HepG2 (cell line): ENCODE results near the gene PARVA. TPM values are rescaled to one million over a fixed set of nuclear protein-coding genes. Genes with fewer than 3 reads are reported as not detected.

ENCODE experiments used
- ATAC-seq: fragments of 200-7000 bp; cut with Tn5 transposase; 3 replicates; pipeline ENCODE4 v1.9.1; 2020; ENCODE audit warnings: mild to moderate bottlenecking, moderate library complexity
- BruUV-seq: library from RNA; stranded (reverse); fragments of 400-500 nt; replicated peaks from 2 replicates; lab custom pipeline; 2021; lab: Mats Ljungman, UMichigan
- CTCF ChIA-PET: fragments of 300-600 bp; formaldehyde crosslinking; extraction: SDS; loops from one replicate; lab custom pipeline; 2021; ENCODE audit warnings: low total read pairs, inconsistent platforms, low intra/inter-chr PET ratio; lab: Yijun Ruan, JAX
- POLR2A ChIA-PET: fragments of 350-600 bp; sonication (Branson Sonifier 250); formaldehyde crosslinking; loops from one replicate; lab custom pipeline; 2020; ENCODE audit warnings: antibody characterized with exemption, inconsistent platforms; lab: Yijun Ruan, JAX
- DNase-seq: peaks from one replicate; pipeline ENCODE4 v3.0.0-alpha.2; 2015; ENCODE audit warnings: low spot score
- FAIRE-seq: peaks from 3 replicates; lab custom pipeline; 2011; peaks lifted over from hg19 to GRCh38; lab: Jason Lieb, UNC
- H2AFZ ChIP-seq: one replicate; pipeline ENCODE4 v1.6.1; 2011; ENCODE audit warnings: low read length, inconsistent platforms
- H3K27ac ChIP-seq: fragments of 300-600 bp; 3 replicates; pipeline ENCODE4 v1.8.0; 2011; ENCODE audit warnings: mixed run types, mild to moderate bottlenecking, mixed read lengths, low read length, inconsistent platforms; ENCODE audit not compliant: insufficient read depth; ENCODE audit errors: extremely low read length
- H3K27me3 ChIP-seq, 2 experiments: fragments of 200-600 bp in 1 of 2; 2 replicates in 1 of 2; 3 replicates in 1 of 2; pipeline versions ENCODE4 v1.6.0 to v1.8.0; 2011; ENCODE audit warnings: low read length in 2 of 2, mild to moderate bottlenecking in 2 of 2, moderate library complexity in 2 of 2, inconsistent platforms in 1 of 2; ENCODE audit not compliant: insufficient read depth in 2 of 2, control insufficient read depth in 1 of 2
- H3K36me3 ChIP-seq, 2 experiments: fragments of 200-600 bp in 1 of 2; replicated peaks in 1 of 2; 2 replicates in 1 of 2; 3 replicates in 1 of 2; pipeline versions ENCODE4 v1.5.1 to v1.8.0; 2011; ENCODE audit warnings: low read length in 2 of 2, inconsistent platforms in 1 of 2; ENCODE audit not compliant: insufficient read depth in 2 of 2, control insufficient read depth in 1 of 2
- H3K4me1 ChIP-seq: 2 replicates; pipeline ENCODE4 v1.5.1; 2012; ENCODE audit warnings: low read length, inconsistent platforms; ENCODE audit not compliant: insufficient read depth
- H3K4me2 ChIP-seq: 2 replicates; pipeline ENCODE4 v1.6.0; 2011; ENCODE audit warnings: low read depth, low read length, inconsistent platforms
- H3K4me3 ChIP-seq, 3 experiments: fragments of 200-600 bp in 1 of 3; sonication (generic), shearing (Covaris generic) in 1 of 3; replicated peaks in 1 of 3; 2 replicates each; pipeline ENCODE4 v1.5.1; 2011 to 2016; ENCODE audit warnings: low read length in 3 of 3, inconsistent platforms in 2 of 3, low read depth in 2 of 3, mild to moderate bottlenecking in 2 of 3, control low read depth in 1 of 3, mixed read lengths in 1 of 3; ENCODE audit not compliant: insufficient read depth in 1 of 3
- H3K79me2 ChIP-seq: one replicate; pipeline ENCODE4 v1.6.1; 2011; ENCODE audit warnings: low read length, inconsistent platforms; ENCODE audit not compliant: insufficient read depth
- H3K9ac ChIP-seq: 2 replicates; pipeline ENCODE4 v1.6.0; 2011; ENCODE audit warnings: mild to moderate bottlenecking, low read depth, low read length, inconsistent platforms; ENCODE audit not compliant: insufficient read depth
- H3K9me3 ChIP-seq: 2 replicates; pipeline ENCODE4 v1.5.1; 2012; ENCODE audit warnings: mild to moderate bottlenecking, low read length
- H4K20me1 ChIP-seq: 2 replicates; pipeline ENCODE4 v1.6.0; 2011; ENCODE audit warnings: inconsistent platforms, mild to moderate bottlenecking, low read length, moderate library complexity; ENCODE audit not compliant: insufficient read depth
- ATF1 ChIP-seq: IDR thresholded peaks from 2 replicates; pipeline ENCODE4 v1.6.1; 2016; ENCODE audit warnings: mild to moderate bottlenecking, control low read depth
- FOXP1 ChIP-seq, 2 experiments: fragments of 450-650 bp in 1 of 2; IDR thresholded peaks; 2 replicates each; pipeline ENCODE4 v1.6.1; 2017 to 2018; ENCODE audit warnings: antibody characterized with exemption in 1 of 2
- GZF1 ChIP-seq: sonication (generic); formaldehyde crosslinking; IDR thresholded peaks from 2 replicates; pipeline ENCODE4 v1.5.1; 2020; ENCODE audit warnings: mild to moderate bottlenecking, missing genetic modification reagents
- MAFF ChIP-seq: IDR thresholded peaks from 2 replicates; pipeline ENCODE4 v1.6.1; 2011; ENCODE audit warnings: low read depth, low read length, improper control_type of control experiment
- MAFK ChIP-seq, 2 experiments: IDR thresholded peaks in 1 of 2; conservative IDR thresholded peaks in 1 of 2; 2 replicates each; pipeline ENCODE4 v1.6.1; 2011; ENCODE audit warnings: improper control_type of control experiment in 2 of 2, low read length in 2 of 2
- RFX1 ChIP-seq: fragments of 450-650 bp; IDR thresholded peaks from 2 replicates; pipeline ENCODE4 v1.6.1; 2017
- ZC3H13 ChIP-seq: sonication (generic); formaldehyde crosslinking; IDR thresholded peaks from 2 replicates; pipeline ENCODE4 v1.8.1; 2023; ENCODE audit warnings: mild to moderate bottlenecking, missing genetic modification reagents, moderate library complexity
- ZNF251 ChIP-seq: sonication (generic); formaldehyde crosslinking; IDR thresholded peaks from 2 replicates; pipeline ENCODE4 v1.9.0; 2021; ENCODE audit warnings: mild to moderate bottlenecking, missing genetic modification reagents
- ZNF496 ChIP-seq: sonication (generic); formaldehyde crosslinking; IDR thresholded peaks from 2 replicates; pipeline ENCODE4 v1.8.1; 2023; ENCODE audit warnings: mild to moderate bottlenecking, moderate library complexity, missing genetic modification reagents; ENCODE audit not compliant: insufficient replicate concordance
- ZNF781 ChIP-seq: sonication (generic); formaldehyde crosslinking; IDR thresholded peaks from 2 replicates; pipeline ENCODE4 v1.5.1; 2020; ENCODE audit warnings: borderline replicate concordance, mild to moderate bottlenecking, missing genetic modification reagents; ENCODE audit errors: not compliant biosample characterization
- WGBS: methylation state at CpG from one replicate; pipeline ENCODE4 v1.1.6; 2017; ENCODE audit warnings: low lambda C conversion rate; 5-methylcytosine and 5-hydroxymethylcytosine counted together
- in situ Hi-C: cut with HindIII; loops from 2 replicates; pipeline ENCODE4 v1.10.0; 2017; ENCODE audit warnings: low pct_unique_long_range_greater_than_20kb; ENCODE audit not compliant: extremely low pct_ligation_motif_present
- intact Hi-C: fragments of 100-400 bp; cut with micrococcal nuclease; formaldehyde crosslinking; loops from one replicate; pipeline ENCODE4 v1.10.0; 2022; ENCODE audit not compliant: unreplicated experiment
- polyA plus RNA-seq, 8 experiments: library from polyadenylated mRNA; depleted of rRNA in 3 of 8; stranded (reverse) in 7 of 8; unstranded in 1 of 8; fragments of >200 nt; fragmentation: Illumina TruSeq in 4 of 8; extraction: Trizol in 4 of 8; gene quantifications; 2 replicates each; pipeline versions ENCODE4 v1.2.1 to v1.2.3, GENCODE V29; 2011 to 2016; ENCODE audit warnings: low read depth in 4 of 8, missing spikeins in 1 of 8, mixed read lengths in 1 of 8; ENCODE audit not compliant: insufficient read depth in 1 of 8
- total RNA-seq, 5 experiments: library from RNA; depleted of rRNA; stranded (reverse); fragments of >200 nt; fragmentation: Illumina TruSeq; extraction: Trizol; gene quantifications; 2 replicates each; pipeline ENCODE4 v1.2.3, GENCODE V29; 2016; ENCODE audit warnings: low read depth in 1 of 5

The PARVA gene
- total and polyA plus RNA-seq, 2 of the 13 experiments (the other 11 are each of a cell fraction or from before 2014, with no cell fraction given) = 5.9 to 9.1 TPM

- Histone ChIP-seq H3K27ac (no peak overlapping the region), H3K27me3 (no peaks in the 10 kb centered on the region; a peak in 1 of 5 replicates), H3K79me2 (no peaks in the 10 kb centered on the region), H3K4me1 (no peaks in the 10 kb centered on the region), H3K9me3 (no peaks in the 10 kb centered on the region), H3K9ac (no peak overlapping the region), H3K4me2 (no peak overlapping the region), H4K20me1 (no peaks in the 10 kb centered on the region), H3K36me3 (no peaks in the 10 kb centered on the region), H3K4me3 (no peak overlapping the region), H2AFZ (no peak overlapping the region)
- in situ Hi-C loops (no loop called here), intact Hi-C loops (no loop called here)
- ChIA-PET CTCF (no interaction called here), POLR2A (no interaction called here)
- FAIRE-seq (no peak), ATAC-seq (no peak), DNase-seq (no peak)
- no peak for TF ChIP-seq ZC3H13 (CRISPR knock-in tag)
- peak; percentile 80 to 81 for TF ChIP-seq MAFK (conservative IDR thresholded peaks at IDR 0.05 in 1 of 2, IDR thresholded peaks at IDR 0.05 in 1 of 2; ENCODE audit: low read length in 2 of 2)
- TF ChIP-seq ZNF781 (CRISPR knock-in tag) = no peak
- peak; percentile 81 for TF ChIP-seq MAFF
- TF ChIP-seq ATF1 (CRISPR knock-in tag) = no peak
- WGBS = 75% methylated on average over 3 of the region's 3 CpGs
- BruUV-seq = no TSS peak
These were observed 157.9 kb downstream of the PARVA start for GRCh38 chr11:12535321-12535720.

- intact Hi-C loops = no loop called here
- ATAC-seq (no peak), DNase-seq (no peak), FAIRE-seq (no peak)
- BruUV-seq = no TSS peak
- no peaks in the 10 kb centered on the region for H3K9me3 ChIP-seq
- no peak overlapping the region for H3K4me2 ChIP-seq
- CTCF ChIA-PET = no interaction called here
- H3K4me3 ChIP-seq = no peak overlapping the region
- H4K20me1 ChIP-seq = no peaks in the 10 kb centered on the region
- no peaks in the 10 kb centered on the region for H3K36me3 ChIP-seq
- H3K4me1 ChIP-seq = no peaks in the 10 kb centered on the region
- H3K27ac ChIP-seq = no peak overlapping the region
- WGBS = 58% methylated on average over 6 of the region's 6 CpGs
- POLR2A ChIA-PET = no interaction called here
- TF ChIP-seq FOXP1 (IDR thresholded peaks at IDR 0.05) = no peak
- TF ChIP-seq FOXP1 (CRISPR knock-in tag; IDR thresholded peaks at IDR 0.05) = no peak
- TF ChIP-seq ZNF496 (CRISPR knock-in tag) = no peak
- no peak for TF ChIP-seq GZF1
- no peak for TF ChIP-seq ZNF251 (CRISPR knock-in tag)
- no peak for TF ChIP-seq RFX1
- no peaks in the 10 kb centered on the region for H3K79me2 ChIP-seq
- no peak overlapping the region for H2AFZ ChIP-seq
- H3K9ac ChIP-seq = no peak overlapping the region
- no peaks in the 10 kb centered on the region; a peak in 2 of 5 replicates for H3K27me3 ChIP-seq
- in situ Hi-C loops = no loop called here
These were observed 159.2 kb downstream of the PARVA start for GRCh38 chr11:12536566-12536965.
